ENCODE results near the gene RAPH1.

The RAPH1 gene

DNA sequence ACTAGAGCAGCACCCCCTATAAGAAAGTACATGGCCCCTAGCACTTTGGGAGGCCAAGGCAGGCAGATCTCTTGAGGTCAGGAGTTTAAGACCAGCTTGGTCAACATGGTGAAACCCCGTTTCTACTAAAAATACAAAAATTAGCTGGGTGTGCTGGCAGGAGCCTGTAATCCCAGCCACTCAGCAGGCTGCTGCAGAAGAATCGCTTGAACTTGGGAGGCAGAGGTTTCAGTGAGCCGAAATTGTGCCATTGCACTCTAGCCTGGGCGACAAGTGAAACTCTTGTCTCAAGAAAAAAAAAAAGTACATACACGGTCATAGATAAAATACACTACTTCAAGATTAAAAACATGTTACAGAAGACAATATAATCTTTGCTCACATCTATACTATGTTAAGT lies 63.8 kb downstream of the RAPH1 start:
- no peak overlapping the region for H3K27ac ChIP-seq
- CTCF ChIA-PET = no interaction called here
- POLR2A ChIA-PET (ENCODE audit: low non-redundant PET) = no interaction called here
- no peak for DNase-seq (ENCODE audit: low spot score)
- TF ChIP-seq, protein P1, sequence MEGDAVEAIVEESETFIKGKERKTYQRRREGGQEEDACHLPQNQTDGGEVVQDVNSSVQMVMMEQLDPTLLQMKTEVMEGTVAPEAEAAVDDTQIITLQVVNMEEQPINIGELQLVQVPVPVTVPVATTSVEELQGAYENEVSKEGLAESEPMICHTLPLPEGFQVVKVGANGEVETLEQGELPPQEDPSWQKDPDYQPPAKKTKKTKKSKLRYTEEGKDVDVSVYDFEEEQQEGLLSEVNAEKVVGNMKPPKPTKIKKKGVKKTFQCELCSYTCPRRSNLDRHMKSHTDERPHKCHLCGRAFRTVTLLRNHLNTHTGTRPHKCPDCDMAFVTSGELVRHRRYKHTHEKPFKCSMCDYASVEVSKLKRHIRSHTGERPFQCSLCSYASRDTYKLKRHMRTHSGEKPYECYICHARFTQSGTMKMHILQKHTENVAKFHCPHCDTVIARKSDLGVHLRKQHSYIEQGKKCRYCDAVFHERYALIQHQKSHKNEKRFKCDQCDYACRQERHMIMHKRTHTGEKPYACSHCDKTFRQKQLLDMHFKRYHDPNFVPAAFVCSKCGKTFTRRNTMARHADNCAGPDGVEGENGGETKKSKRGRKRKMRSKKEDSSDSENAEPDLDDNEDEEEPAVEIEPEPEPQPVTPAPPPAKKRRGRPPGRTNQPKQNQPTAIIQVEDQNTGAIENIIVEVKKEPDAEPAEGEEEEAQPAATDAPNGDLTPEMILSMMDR (conservative IDR thresholded peaks at IDR 0.05; ENCODE audit: low read depth) = no peak

DNA sequence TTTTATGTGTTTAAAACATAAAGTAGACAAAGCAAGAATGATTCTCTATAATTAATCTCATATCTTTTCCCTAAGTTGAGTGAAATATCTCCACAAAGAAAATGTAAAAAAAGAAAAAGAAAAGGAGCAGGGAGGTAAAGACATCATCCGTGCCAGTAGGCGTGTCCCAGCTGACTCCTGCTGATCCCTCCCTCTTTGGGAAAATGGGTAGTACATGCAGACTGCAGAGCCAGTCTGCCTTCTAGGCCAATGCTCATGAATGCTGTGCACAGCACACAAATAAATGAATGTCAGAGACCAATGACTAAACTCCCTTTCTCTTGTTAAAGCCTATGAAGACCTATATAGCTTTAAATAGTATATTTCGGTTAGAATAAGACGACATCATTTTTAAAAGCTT lies 64.7 kb downstream of the RAPH1 start:
- POLR2A ChIA-PET (ENCODE audit: low non-redundant PET) = no interaction called here
- CTCF ChIA-PET = interaction anchor here (0.8 kb wide), 1 partner anchor 439 kb away, joined by 3 read pairs; no protein-coding TSS in a partner anchor
- DNase-seq (ENCODE audit: low spot score) = no peak

DNA sequence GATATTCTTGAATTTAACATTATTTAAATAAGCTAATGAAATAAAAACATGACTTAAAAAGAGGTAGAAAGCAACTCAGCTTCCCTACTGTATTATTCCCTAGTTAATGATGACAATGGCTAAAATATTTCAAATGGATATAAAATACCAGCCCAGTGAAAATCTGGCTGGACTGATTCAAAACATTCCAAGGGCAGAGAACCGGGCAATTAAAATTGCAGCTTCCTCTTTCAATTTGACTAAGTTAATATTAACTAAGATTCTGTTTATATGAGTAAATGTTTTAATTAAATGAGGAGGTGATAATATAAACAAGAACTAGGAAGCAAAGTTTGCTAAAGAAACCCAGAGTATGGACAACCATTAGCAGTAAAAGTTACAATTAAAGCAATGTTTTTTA lies 65.6 kb downstream of the RAPH1 start:
- ChIA-PET POLR2A (ENCODE audit: low non-redundant PET) (no interaction called here), CTCF (no interaction called here)
- TF ChIP-seq, protein P1 (conservative IDR thresholded peaks at IDR 0.05; ENCODE audit: low read depth) = no peak
- H3K27ac ChIP-seq = no peak overlapping the region
- no peak for DNase-seq (ENCODE audit: low spot score)

More for the DNA sequence above, 64.7 kb downstream of the RAPH1 start:
- H3K27ac ChIP-seq = no peak overlapping the region
- TF ChIP-seq, protein P1 (conservative IDR thresholded peaks at IDR 0.05; ENCODE audit: low read depth) = no peak

DNA sequence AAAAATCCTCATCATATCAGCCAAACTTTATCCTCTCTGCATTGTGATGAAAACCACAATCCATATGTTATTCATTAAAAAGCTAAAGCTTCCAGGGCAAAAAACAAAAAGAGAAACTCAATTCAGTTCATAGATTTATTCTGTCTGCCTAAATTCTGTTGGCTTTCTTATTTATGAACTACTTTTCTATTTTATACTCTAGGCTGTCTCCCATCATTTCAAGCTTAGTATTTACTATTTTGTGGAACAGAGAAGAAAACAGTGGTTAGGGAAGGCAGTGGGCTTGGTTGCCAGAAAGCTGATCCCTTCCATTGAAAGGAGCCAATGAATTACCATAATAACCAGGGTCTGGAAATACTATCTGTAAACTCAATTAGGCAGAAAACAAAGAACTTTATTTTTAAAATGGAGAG lies 71.8 kb downstream of the RAPH1 start:
- no peak overlapping the region for H3K27ac ChIP-seq
- no peak for DNase-seq (ENCODE audit: low spot score)
- TF ChIP-seq, protein P1 (conservative IDR thresholded peaks at IDR 0.05; ENCODE audit: low read depth) = no peak
- ChIA-PET POLR2A (ENCODE audit: low non-redundant PET) (no interaction called here), CTCF (interaction anchor here (1.3 kb wide), 1 partner anchor 352 kb away, joined by 6 read pairs; no protein-coding TSS in a partner anchor)

DNA sequence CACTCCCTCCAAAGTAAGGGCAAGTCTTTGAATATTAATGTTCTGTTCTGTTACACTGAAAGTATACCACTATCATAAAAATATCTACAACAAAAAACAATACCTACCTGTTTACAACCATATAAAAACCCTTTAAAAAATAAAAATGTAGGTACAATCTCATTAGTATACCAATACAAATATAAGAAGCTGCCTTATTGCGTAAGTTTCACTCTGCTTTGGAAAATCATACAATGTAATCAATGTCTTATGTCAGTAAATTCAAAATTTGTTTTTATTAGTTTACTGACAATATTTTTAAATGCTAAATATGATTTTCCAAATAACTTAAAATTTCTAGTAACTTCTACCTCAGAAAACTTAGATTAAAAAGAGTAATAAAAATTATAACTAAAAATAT lies 72.8 kb downstream of the RAPH1 start:
- H3K27ac ChIP-seq = no peak overlapping the region
- ChIA-PET POLR2A (ENCODE audit: low non-redundant PET) (no interaction called here), CTCF (no interaction called here)
- DNase-seq (ENCODE audit: low spot score) = no peak
- TF ChIP-seq, protein P1 (conservative IDR thresholded peaks at IDR 0.05; ENCODE audit: low read depth) = no peak

DNA sequence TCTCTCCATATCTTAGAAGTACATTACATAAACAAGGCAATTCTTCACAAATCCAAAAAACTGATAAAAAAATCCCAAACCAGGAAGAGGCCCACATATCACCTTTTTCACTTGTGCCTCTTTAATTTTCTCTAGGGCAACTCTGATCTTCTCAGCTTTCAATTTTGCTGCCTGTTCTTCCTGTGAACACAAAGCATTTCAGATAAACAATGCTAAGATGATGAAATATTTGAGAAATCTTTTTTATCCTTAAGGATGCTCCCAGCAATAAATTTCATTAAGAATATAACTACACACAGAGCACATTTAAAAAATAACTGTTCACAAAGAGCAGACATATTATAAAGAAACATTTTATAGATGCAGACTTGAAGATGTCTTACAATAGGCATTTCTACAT lies 73.4 kb downstream of the RAPH1 start:
- CTCF ChIA-PET = no interaction called here
- DNase-seq (ENCODE audit: low spot score) = no peak
- no peak overlapping the region for H3K27ac ChIP-seq
- POLR2A ChIA-PET (ENCODE audit: low non-redundant PET) = no interaction called here
- TF ChIP-seq, protein P1 (conservative IDR thresholded peaks at IDR 0.05; ENCODE audit: low read depth) = no peak

DNA sequence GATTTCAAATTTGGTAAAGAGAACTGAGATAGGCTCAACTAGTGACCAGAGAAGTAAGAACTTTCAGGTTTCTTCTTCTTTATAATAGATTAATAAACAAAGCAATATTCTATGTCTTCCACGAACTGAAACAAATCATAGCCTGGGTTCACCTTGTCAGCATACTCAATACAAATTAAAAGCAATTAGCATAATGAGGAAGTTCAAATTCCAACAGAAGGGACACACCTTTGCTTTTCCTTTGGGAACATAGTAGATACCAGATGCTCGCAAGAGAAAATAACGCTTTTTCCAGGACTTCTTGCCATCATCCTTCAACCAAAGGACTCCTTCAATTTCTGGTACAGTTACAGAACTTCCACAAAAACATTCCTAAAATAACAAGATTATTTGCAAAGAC lies 79.9 kb downstream of the RAPH1 start:
- no peak overlapping the region for H3K27ac ChIP-seq
- DNase-seq (ENCODE audit: low spot score) = no peak
- ChIA-PET POLR2A (ENCODE audit: low non-redundant PET) (no interaction called here), CTCF (interaction anchor here (0.7 to 1.2 kb wide), 3 partner anchors 21 to 360 kb away, joined by 3 to 4 read pairs (median 3); partner anchors contain the start of gene CD28)
- TF ChIP-seq, protein P1 (conservative IDR thresholded peaks at IDR 0.05; ENCODE audit: low read depth) = no peak

Measured in RWPE1 (cell line).